ENCODE results near the gene SYT5.

SYT5 gene

GRCh38 chr19:55145232-55145631 is 34.9 kb downstream of the SYT5 start:
- no peak for DNase-seq

DNA sequence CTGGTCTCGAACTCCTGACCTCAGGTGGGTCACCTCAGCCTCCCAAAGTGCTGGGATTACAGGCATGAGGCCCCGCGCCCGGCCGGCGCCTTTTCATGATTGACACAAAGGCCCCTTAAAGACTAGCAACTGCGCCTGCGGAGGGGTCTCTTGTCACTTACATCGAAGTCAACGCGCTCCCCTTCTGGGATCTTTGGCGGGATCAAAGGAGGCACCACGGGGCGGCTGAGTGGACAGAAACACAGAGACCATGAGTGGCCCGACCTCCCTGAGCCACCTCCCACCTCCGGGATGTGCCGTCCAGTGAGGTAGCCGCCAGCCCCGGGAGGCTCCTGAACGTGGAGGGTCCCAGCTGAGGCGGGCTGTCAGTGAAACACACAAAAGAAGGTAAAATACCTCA is 38.4 kb downstream of the SYT5 start:
- no peak for DNase-seq

DNA sequence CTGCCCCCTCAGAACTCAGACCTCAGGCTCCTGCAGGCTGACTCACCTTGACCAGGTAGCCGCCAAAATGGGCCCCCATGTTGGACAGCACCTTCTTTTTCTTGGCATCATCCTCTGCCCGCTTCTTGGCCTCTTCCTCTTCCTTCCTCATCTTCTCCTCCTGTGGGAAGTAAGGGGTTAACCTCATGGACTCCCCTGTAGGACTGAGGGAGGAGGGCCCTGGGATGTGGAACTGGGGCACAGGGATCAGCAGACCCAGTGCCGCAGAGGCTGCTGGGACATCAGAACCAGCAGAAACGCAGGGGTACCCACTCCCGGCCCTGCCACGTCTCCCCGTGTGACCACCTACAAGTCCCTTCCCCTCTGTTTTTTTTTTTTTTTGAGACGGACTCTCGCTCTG is 42.2 kb downstream of the SYT5 start:
- DNase-seq = no peak

- DNase-seq = no peak
Observed at GRCh38 chr19:55136399-55137102, 43.5 kb downstream of the SYT5 start.

- DNase-seq = no peak
Observed at GRCh38 chr19:55134736-55135135, 45.4 kb downstream of the SYT5 start.

GRCh38 chr19:55133639-55134444 is 46.2 kb downstream of the SYT5 start:
- no peak for DNase-seq

- no peak for DNase-seq
Observed at GRCh38 chr19:55132453-55133129, 47.5 kb downstream of the SYT5 start.

- no peak for DNase-seq
Observed at GRCh38 chr19:55131421-55131820, 48.7 kb downstream of the SYT5 start.

Data from CD4-positive, alpha-beta T cell treated with Interleukin-4 for 4 hours (primary cell).